ENCODE results near the gene RNF220. TPM values are rescaled to one million over a fixed set of nuclear protein-coding genes. Genes with fewer than 3 reads are reported as not detected.

RNF220 gene
- total RNA-seq, 2 donors from 2014 or later: 53.3 to 62.0 TPM

DNA sequence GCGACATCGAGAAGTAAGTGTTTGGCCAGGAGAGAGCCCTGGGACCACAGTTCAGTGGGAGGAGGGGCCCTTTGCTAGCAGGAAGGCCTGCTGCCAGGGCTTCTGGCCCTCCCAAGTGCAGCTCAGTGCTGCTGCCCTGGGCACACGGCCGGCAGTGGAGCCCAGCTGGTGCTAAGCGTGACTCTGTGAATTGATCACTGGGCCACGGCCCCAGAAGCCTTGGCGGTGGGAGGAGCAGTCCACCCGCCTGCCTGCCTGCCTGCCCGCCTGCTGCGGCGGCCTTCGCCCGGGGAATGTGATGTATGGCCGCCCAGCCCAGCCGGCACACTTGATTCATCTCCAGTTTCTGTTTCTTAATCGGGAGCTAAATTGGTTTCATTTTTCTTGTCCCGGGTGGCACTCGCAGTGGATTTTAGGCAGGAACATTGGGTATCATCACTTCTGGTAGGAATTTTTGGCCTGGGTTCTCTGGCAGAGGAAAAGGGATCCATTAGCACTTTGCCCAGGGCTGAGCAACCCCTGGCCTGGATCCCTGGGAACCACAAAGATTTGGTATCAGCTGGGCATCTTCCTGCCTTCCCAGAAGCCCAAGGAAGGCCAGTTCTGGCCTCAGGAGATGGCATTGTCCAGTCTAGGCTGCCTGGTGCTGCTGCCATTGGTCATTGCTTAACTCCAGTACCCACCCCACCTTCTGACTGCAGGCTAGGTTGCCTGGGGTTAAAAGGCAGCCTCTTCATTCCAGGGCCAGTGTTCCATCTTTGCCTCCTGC, 240.6 kb downstream of the RNF220 start:
- Histone ChIP-seq H3K9me3 (no peaks in the 10 kb centered on the region), H3K36me3 (peaks cover 9% of the 10 kb centered on the region), H3K9ac (ENCODE audit: low read depth in 2 of 2, low read length in 2 of 2) (no peak overlapping the region), H3K4me3 (no peak overlapping the region), H3K27me3 (no peaks in the 10 kb centered on the region), H3K27ac (peak overlapping the region; percentile 15), H3K4me1 (no peaks in the 10 kb centered on the region)
- TF ChIP-seq, protein P1, sequence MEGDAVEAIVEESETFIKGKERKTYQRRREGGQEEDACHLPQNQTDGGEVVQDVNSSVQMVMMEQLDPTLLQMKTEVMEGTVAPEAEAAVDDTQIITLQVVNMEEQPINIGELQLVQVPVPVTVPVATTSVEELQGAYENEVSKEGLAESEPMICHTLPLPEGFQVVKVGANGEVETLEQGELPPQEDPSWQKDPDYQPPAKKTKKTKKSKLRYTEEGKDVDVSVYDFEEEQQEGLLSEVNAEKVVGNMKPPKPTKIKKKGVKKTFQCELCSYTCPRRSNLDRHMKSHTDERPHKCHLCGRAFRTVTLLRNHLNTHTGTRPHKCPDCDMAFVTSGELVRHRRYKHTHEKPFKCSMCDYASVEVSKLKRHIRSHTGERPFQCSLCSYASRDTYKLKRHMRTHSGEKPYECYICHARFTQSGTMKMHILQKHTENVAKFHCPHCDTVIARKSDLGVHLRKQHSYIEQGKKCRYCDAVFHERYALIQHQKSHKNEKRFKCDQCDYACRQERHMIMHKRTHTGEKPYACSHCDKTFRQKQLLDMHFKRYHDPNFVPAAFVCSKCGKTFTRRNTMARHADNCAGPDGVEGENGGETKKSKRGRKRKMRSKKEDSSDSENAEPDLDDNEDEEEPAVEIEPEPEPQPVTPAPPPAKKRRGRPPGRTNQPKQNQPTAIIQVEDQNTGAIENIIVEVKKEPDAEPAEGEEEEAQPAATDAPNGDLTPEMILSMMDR (IDR thresholded peaks at IDR 0.05): no peak
- intact Hi-C loops (cut with DNase I): no loop called here
- no peak for DNase-seq

DNA sequence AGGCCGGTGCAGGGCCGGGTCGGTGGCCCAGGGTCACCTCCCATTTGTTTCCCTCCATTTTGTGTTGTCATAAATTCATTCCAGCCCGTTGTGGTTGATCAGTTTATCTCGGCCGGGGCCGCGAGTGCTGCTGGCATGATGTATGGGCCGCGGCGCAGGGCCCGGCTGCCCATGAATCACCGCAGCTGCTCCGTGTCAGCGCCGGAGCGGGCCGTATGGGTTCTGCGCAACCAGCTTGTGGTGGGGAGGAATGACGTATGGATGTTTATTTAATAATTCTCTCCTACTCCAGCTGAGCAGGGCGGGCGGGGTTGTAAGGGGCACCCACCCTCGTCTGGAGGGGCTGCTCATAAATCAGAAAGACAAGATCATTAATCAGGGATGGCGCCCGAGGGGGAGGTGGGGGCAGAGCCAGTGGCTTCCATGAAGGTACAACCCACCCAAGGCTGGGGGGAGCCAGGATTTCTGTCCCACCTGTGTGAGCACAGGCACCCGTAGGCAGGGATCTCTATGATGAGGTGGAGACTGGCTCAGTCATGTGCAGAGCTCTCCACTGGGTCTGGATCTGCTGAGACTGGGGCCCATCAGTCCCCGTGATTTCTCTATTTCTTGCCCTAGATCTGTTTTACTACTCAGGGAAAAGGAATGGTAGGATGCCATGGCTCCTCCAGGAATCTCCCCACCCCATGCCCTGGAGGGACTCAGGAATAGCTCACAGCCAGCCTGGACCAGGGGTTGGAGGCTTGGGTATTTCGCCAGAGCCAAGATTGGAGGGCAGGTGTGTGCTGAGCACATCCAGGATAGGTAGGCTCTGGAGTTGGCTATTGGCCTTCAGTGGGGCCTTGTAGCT, 241.4 kb downstream of the RNF220 start:
- Histone ChIP-seq H3K9ac (ENCODE audit: low read depth in 2 of 2, low read length in 2 of 2) (no peak overlapping the region), H3K9me3 (no peaks in the 10 kb centered on the region), H3K4me3 (no peak overlapping the region), H3K27me3 (no peaks in the 10 kb centered on the region), H3K27ac (peak overlapping the region; percentile 15), H3K4me1 (no peaks in the 10 kb centered on the region), H3K36me3 (peaks cover 9% of the 10 kb centered on the region)
- TF ChIP-seq, protein P1 (IDR thresholded peaks at IDR 0.05): no peak
- intact Hi-C loops (cut with DNase I): no loop called here
- DNase-seq: no peak

DNA sequence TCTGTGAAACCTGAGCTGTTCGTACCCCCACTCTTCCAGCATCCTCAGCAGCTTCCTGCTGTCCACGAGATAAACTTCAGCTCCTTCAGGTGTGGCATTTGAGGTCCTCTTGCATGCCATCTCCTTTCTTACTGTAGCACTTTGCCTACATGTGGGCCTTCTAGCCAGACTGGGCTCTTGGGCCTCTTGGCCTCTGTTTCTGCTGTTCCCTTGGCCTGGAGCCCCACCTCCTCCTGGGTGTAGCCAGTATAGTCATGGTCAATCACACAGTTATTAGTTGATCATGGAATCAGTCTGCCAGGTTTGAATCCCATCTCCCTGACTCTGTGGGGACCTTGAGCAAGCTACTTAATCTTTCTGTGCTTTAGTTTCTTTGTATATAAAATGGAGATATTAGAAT, 242.8 kb downstream of the RNF220 start:
- no peaks in the 10 kb centered on the region for H3K4me1 ChIP-seq
- no peak for DNase-seq
- H3K9me3 ChIP-seq: no peaks in the 10 kb centered on the region
- H3K27me3 ChIP-seq: no peaks in the 10 kb centered on the region
- intact Hi-C loops (cut with DNase I): no loop called here
- no peak overlapping the region for H3K9ac ChIP-seq (ENCODE audit: low read depth in 2 of 2, low read length in 2 of 2)
- H3K4me3 ChIP-seq: no peak overlapping the region
- H3K27ac ChIP-seq: no peak overlapping the region
- TF ChIP-seq, protein P1 (IDR thresholded peaks at IDR 0.05): no peak
- H3K36me3 ChIP-seq: peaks cover 2% of the 10 kb centered on the region

DNA sequence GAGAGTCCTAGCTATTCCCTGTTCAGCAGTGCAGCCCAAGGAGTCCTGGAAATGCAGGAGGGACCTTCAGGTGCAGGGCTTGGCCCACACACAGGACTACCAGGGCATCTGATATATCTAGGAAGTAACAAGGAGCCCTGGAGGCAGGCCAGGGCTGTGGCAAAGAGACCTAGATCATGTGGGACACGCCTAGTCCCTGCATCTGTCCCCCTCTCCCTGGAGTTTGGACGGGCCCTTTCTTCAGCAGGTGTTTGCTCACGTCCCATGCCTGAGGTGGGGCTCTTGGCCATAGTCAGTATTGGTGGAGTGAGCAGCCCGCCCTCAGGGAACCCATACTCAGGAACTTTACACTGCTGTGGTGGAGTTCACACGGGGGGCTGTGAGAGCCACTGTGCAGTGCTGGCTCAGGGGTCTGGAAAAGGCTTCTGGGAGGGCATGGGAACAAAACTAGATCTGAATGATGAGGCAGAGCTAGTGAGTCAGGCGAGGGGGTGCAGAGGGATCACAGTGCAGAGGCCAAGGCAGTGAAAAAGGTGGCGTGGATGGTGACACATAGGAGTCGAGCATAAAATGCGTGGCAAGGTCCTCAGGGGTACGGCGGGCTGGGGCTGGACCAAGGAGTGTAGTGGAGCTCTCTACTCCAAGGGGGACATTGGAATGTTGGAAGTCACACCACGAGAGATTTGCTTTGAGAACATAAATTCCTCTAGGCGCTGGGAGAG, 243.6 kb downstream of the RNF220 start:
- TF ChIP-seq, protein P1 (IDR thresholded peaks at IDR 0.05): no peak
- peak; percentile 27 for DNase-seq
- H3K4me1 ChIP-seq: no peaks in the 10 kb centered on the region
- H3K9ac ChIP-seq (ENCODE audit: low read depth in 2 of 2, low read length in 2 of 2): no peak overlapping the region
- intact Hi-C loops (cut with DNase I): no loop called here
- no peaks in the 10 kb centered on the region for H3K27me3 ChIP-seq
- no peak overlapping the region for H3K27ac ChIP-seq
- H3K36me3 ChIP-seq: no peaks in the 10 kb centered on the region
- H3K9me3 ChIP-seq: no peaks in the 10 kb centered on the region
- H3K4me3 ChIP-seq: no peak overlapping the region

DNA sequence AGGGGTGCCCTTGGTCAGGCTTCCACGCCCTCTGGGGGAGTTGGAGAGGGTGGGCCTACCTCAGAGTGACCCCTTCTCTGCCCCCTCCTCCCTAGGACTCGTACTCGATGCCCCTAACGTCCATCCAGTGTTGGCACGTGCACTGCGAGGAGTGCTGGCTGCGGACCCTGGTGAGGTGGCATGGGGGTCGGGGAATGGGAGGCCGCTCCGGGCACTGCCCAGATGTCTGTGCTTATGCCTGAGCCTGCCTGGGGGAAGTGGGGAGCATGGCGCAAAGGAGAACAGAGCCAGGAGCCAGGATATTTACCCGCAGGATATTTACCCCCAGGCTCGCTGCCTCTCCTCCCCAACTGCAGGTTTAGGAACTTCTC, 244.7 kb downstream of the RNF220 start:
- Histone ChIP-seq H3K9me3 (no peaks in the 10 kb centered on the region), H3K36me3 (no peaks in the 10 kb centered on the region), H3K9ac (ENCODE audit: low read depth in 2 of 2, low read length in 2 of 2) (no peak overlapping the region), H3K27me3 (no peaks in the 10 kb centered on the region), H3K27ac (no peak overlapping the region), H3K4me1 (no peaks in the 10 kb centered on the region), H3K4me3 (no peak overlapping the region)
- intact Hi-C loops (cut with DNase I): no loop called here
- no peak for DNase-seq
- TF ChIP-seq, protein P1 (IDR thresholded peaks at IDR 0.05): no peak

All from colonic mucosa (tissue), 4 donors.